Measurements from ENCODE around the gene INO80.

GRCh38 chr15:40990789-40991188, 125.3 kb downstream of the INO80 start:
- TF ChIP-seq CTCF (IDR thresholded peaks at IDR 0.05; ENCODE audit: low read length) (no peak), EZH2 (IDR thresholded peaks at IDR 0.05; ENCODE audit: borderline replicate concordance, low read length) (no peak)

Data from OCI-LY1 (cell line).